Activated CD8-positive, alpha-beta memory T cell treated with anti-CD3 and anti-CD28 coated beads, Interleukin-2, amount 50 U/mL, for 4 hours (primary cell): Measurements from ENCODE around the gene LRRC74B.

Source experiments
- DNase-seq: peaks from one replicate; pipeline ENCODE4 v3.0.0-alpha.2; 2020

The LRRC74B gene

GRCh38 chr22:21014726-21015465, 30.9 kb upstream of the LRRC74B start, which contains the start of gene P2RX6:
Gene P2RX6 (plus strand): TSS chr22:21015165. CDS start chr22:21015175, 10 bp downstream.
- no peak for DNase-seq

- DNase-seq: no peak
Measured at GRCh38 chr22:21015466-21016006, 30.2 kb upstream of the LRRC74B start.

- no peak for DNase-seq
Measured at GRCh38 chr22:21016644-21017420, 28.9 kb upstream of the LRRC74B start.

- no peak for DNase-seq
Measured at GRCh38 chr22:21018314-21018713, 27.4 kb upstream of the LRRC74B start.

- no peak for DNase-seq
Measured at GRCh38 chr22:21020802-21021429, 24.8 kb upstream of the LRRC74B start.

GRCh38 chr22:21022507-21022906, 23.2 kb upstream of the LRRC74B start:
- no peak for DNase-seq

GRCh38 chr22:21022955-21023614, 22.7 kb upstream of the LRRC74B start:
- no peak for DNase-seq

GRCh38 chr22:21025266-21025665, 20.5 kb upstream of the LRRC74B start:
- peak; percentile 28 for DNase-seq

GRCh38 chr22:21025763-21026755, 19.7 kb upstream of the LRRC74B start:
- DNase-seq: no peak

GRCh38 chr22:21026783-21027692, 18.7 kb upstream of the LRRC74B start:
- DNase-seq: no peak

- DNase-seq: no peak
Measured at GRCh38 chr22:21028277-21029251, 17.2 kb upstream of the LRRC74B start.

- DNase-seq: no peak
Measured at GRCh38 chr22:21029486-21030025, 16.2 kb upstream of the LRRC74B start.

GRCh38 chr22:21030032-21030431, 15.7 kb upstream of the LRRC74B start:
- DNase-seq: no peak

- DNase-seq: no peak
Measured at GRCh38 chr22:21030621-21031544, 14.9 kb upstream of the LRRC74B start.

GRCh38 chr22:21031545-21032036, 14.2 kb upstream of the LRRC74B start:
- no peak for DNase-seq

- DNase-seq: peak; percentile 38
Measured at GRCh38 chr22:21032037-21032867, 13.5 kb upstream of the LRRC74B start, which contains the start of gene SLC7A4. Gene SLC7A4 (minus strand): TSS chr22:21032561. CDS start chr22:21031812, 749 bp downstream.
